H54 (cell line): ENCODE results near the gene ARL9.

Source experiments
- DNase-seq: peaks from one replicate; pipeline ENCODE4 v3.0.0; 2011; ENCODE audit warnings: low spot score, mixed read lengths; ENCODE audit not compliant: insufficient read length
- FAIRE-seq: peaks from 3 replicates; lab custom pipeline; 2011; peaks lifted over from hg19 to GRCh38; lab: Jason Lieb, UNC
- POLR2A ChIP-seq: IDR thresholded peaks from 2 replicates; pipeline ENCODE4 v1.6.1; 2011; ENCODE audit warnings: low read depth, mild to moderate bottlenecking, low read length

Gene ARL9

GRCh38 chr4:56552273-56552672 is 46.7 kb downstream of the ARL9 start:
- FAIRE-seq (no peak), DNase-seq (no peak)
- TF ChIP-seq POLR2A: no peak

GRCh38 chr4:56570041-56570440 is 64.5 kb downstream of the ARL9 start:
- TF ChIP-seq POLR2A: no peak
- no peak for DNase-seq
- FAIRE-seq: no peak
